Measurements from ENCODE around the gene GPR137B. TPM values are rescaled to one million over a fixed set of nuclear protein-coding genes. Genes with fewer than 3 reads are reported as not detected.

GPR137B gene
- total and polyA plus RNA-seq, 4 donors: 2.2 to 8.6 (median 5.3) TPM

GRCh38 chr1:236167154-236167553 is 24.8 kb downstream of the GPR137B start:
- no peak overlapping the region for H3K9ac ChIP-seq (ENCODE audit: low read depth in 1 of 2, low read length in 2 of 2)
- H3K4me3 ChIP-seq (ENCODE audit: low read depth in 1 of 3, low read length in 3 of 3): no peak overlapping the region
- no peak overlapping the region for H3K27ac ChIP-seq (ENCODE audit: low read depth in 1 of 2, low read length in 2 of 2)
- TF ChIP-seq FOXA2 (IDR thresholded peaks at IDR 0.05): no peak
- no peak for TF ChIP-seq MAX (IDR thresholded peaks at IDR 0.05)
- no peak for TF ChIP-seq CTCF (IDR thresholded peaks at IDR 0.05; ENCODE audit: low read depth, low read length, missing input control)
- TF ChIP-seq ATF3 (IDR thresholded peaks at IDR 0.05): no peak
- no peak for TF ChIP-seq HNF4G (IDR thresholded peaks at IDR 0.05)
- TF ChIP-seq, protein P1, sequence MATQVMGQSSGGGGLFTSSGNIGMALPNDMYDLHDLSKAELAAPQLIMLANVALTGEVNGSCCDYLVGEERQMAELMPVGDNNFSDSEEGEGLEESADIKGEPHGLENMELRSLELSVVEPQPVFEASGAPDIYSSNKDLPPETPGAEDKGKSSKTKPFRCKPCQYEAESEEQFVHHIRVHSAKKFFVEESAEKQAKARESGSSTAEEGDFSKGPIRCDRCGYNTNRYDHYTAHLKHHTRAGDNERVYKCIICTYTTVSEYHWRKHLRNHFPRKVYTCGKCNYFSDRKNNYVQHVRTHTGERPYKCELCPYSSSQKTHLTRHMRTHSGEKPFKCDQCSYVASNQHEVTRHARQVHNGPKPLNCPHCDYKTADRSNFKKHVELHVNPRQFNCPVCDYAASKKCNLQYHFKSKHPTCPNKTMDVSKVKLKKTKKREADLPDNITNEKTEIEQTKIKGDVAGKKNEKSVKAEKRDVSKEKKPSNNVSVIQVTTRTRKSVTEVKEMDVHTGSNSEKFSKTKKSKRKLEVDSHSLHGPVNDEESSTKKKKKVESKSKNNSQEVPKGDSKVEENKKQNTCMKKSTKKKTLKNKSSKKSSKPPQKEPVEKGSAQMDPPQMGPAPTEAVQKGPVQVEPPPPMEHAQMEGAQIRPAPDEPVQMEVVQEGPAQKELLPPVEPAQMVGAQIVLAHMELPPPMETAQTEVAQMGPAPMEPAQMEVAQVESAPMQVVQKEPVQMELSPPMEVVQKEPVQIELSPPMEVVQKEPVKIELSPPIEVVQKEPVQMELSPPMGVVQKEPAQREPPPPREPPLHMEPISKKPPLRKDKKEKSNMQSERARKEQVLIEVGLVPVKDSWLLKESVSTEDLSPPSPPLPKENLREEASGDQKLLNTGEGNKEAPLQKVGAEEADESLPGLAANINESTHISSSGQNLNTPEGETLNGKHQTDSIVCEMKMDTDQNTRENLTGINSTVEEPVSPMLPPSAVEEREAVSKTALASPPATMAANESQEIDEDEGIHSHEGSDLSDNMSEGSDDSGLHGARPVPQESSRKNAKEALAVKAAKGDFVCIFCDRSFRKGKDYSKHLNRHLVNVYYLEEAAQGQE (IDR thresholded peaks at IDR 0.05): no peak
- no peak for TF ChIP-seq HNF4A (conservative IDR thresholded peaks at IDR 0.05)
- no peak for TF ChIP-seq FOXA1 (IDR thresholded peaks at IDR 0.05)
- TF ChIP-seq, protein P2, sequence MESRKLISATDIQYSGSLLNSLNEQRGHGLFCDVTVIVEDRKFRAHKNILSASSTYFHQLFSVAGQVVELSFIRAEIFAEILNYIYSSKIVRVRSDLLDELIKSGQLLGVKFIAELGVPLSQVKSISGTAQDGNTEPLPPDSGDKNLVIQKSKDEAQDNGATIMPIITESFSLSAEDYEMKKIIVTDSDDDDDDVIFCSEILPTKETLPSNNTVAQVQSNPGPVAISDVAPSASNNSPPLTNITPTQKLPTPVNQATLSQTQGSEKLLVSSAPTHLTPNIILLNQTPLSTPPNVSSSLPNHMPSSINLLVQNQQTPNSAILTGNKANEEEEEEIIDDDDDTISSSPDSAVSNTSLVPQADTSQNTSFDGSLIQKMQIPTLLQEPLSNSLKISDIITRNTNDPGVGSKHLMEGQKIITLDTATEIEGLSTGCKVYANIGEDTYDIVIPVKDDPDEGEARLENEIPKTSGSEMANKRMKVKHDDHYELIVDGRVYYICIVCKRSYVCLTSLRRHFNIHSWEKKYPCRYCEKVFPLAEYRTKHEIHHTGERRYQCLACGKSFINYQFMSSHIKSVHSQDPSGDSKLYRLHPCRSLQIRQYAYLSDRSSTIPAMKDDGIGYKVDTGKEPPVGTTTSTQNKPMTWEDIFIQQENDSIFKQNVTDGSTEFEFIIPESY (IDR thresholded peaks at IDR 0.05): no peak
- no peak for TF ChIP-seq SP1 (IDR thresholded peaks at IDR 0.05)
- TF ChIP-seq EGR1 (IDR thresholded peaks at IDR 0.05; ENCODE audit: low read depth in 2 of 2): no peak
- no peak for TF ChIP-seq RAD21 (IDR thresholded peaks at IDR 0.05)
- TF ChIP-seq JUND (IDR thresholded peaks at IDR 0.05): no peak
- TF ChIP-seq NR2F2 (IDR thresholded peaks at IDR 0.05): no peak
- peaks cover 0 to 6% (median 5%) of the 10 kb centered on the region in 4 donors for H3K4me1 ChIP-seq (ENCODE audit: control insufficient read depth in 4 of 4, insufficient read depth in 4 of 4, low read length in 3 of 4)
- H3K9me3 ChIP-seq (ENCODE audit: control insufficient read depth in 4 of 4, low read length in 3 of 4): no peaks in the 10 kb centered on the region
- no peak for DNase-seq (ENCODE audit: low spot score)
- no peaks in the 10 kb centered on the region for H3K36me3 ChIP-seq (ENCODE audit: control insufficient read depth in 4 of 4, insufficient read depth in 3 of 4, low read depth in 1 of 4, low read length in 3 of 4)
- 94% methylated on average over 7 of the region's 7 CpGs for WGBS
- no peaks in the 10 kb centered on the region for H3K27me3 ChIP-seq (ENCODE audit: control insufficient read depth in 4 of 4, insufficient read depth in 4 of 4, low read length in 3 of 4)

- Histone ChIP-seq H3K27ac (ENCODE audit: low read depth in 1 of 2, low read length in 2 of 2) (no peak overlapping the region), H3K9me3 (ENCODE audit: control insufficient read depth in 4 of 4, low read length in 3 of 4) (no peaks in the 10 kb centered on the region), H3K36me3 (ENCODE audit: control insufficient read depth in 4 of 4, insufficient read depth in 3 of 4, low read depth in 1 of 4, low read length in 3 of 4) (no peaks in the 10 kb centered on the region), H3K4me1 (ENCODE audit: control insufficient read depth in 4 of 4, insufficient read depth in 4 of 4, low read length in 3 of 4) (peaks cover 0 to 6% (median 4%) of the 10 kb centered on the region in 4 donors), H3K9ac (ENCODE audit: low read depth in 1 of 2, low read length in 2 of 2) (no peak overlapping the region), H3K4me3 (ENCODE audit: low read depth in 1 of 3, low read length in 3 of 3) (no peak overlapping the region), H3K27me3 (ENCODE audit: control insufficient read depth in 4 of 4, insufficient read depth in 4 of 4, low read length in 3 of 4) (no peaks in the 10 kb centered on the region)
- DNase-seq (ENCODE audit: low spot score): no peak
- WGBS: 94% methylated on average over 4 of the region's 4 CpGs
- no peak for TF ChIP-seq YY1 (IDR thresholded peaks at IDR 0.05)
- TF ChIP-seq, protein P2 (IDR thresholded peaks at IDR 0.05): no peak
- TF ChIP-seq RAD21 (IDR thresholded peaks at IDR 0.05): no peak
- no peak for TF ChIP-seq NR2F2 (IDR thresholded peaks at IDR 0.05)
- no peak for TF ChIP-seq FOXA1 (IDR thresholded peaks at IDR 0.05)
- TF ChIP-seq RXRA (IDR thresholded peaks at IDR 0.05): no peak
- TF ChIP-seq TAF1 (conservative IDR thresholded peaks at IDR 0.05): no peak
- no peak for TF ChIP-seq ATF3 (IDR thresholded peaks at IDR 0.05)
- TF ChIP-seq CTCF (IDR thresholded peaks at IDR 0.05; ENCODE audit: low read depth, low read length, missing input control): no peak
- no peak for TF ChIP-seq JUND (IDR thresholded peaks at IDR 0.05)
- no peak for TF ChIP-seq HNF4G (IDR thresholded peaks at IDR 0.05)
Observed at GRCh38 chr1:236167578-236167977, 25.2 kb downstream of the GPR137B start.
